GM06990 (cell line): ENCODE results near the gene FER.
A peak's percentile ranks its signal among the peaks of the same experiment; 100 is the strongest.
"Not testable (repeated sequence)": the region's sequence is repeated elsewhere in the genome, so short reads cannot be mapped to it uniquely, and the experiment has no call there.

ENCODE experiments used
- DNase-seq: peaks from one replicate; pipeline ENCODE4 v3.0.0-alpha.2; 2011; ENCODE audit not compliant: insufficient read length; ENCODE audit errors: extremely low read depth
- H3K27me3 ChIP-seq: replicated peaks from 2 replicates; pipeline ENCODE4 v1.6.0; 2011; ENCODE audit warnings: low read length; ENCODE audit not compliant: control insufficient read depth, insufficient read depth
- H3K36me3 ChIP-seq: 2 replicates; pipeline ENCODE4 v1.5.1; 2011; ENCODE audit warnings: low read length; ENCODE audit not compliant: control insufficient read depth, insufficient read depth
- H3K4me3 ChIP-seq: replicated peaks from 2 replicates; pipeline ENCODE4 v1.5.1; 2011; ENCODE audit warnings: low read depth, mild to moderate bottlenecking, control low read depth, low read length
- TF ChIP-seq, protein P1 (sequence below): IDR thresholded peaks from 2 replicates; pipeline ENCODE4 v1.5.1; 2011; ENCODE audit warnings: low read length, control low read depth, mild to moderate bottlenecking, inconsistent platforms; ENCODE audit not compliant: insufficient read depth, poor library complexity, severe bottlenecking

Gene FER

DNA sequence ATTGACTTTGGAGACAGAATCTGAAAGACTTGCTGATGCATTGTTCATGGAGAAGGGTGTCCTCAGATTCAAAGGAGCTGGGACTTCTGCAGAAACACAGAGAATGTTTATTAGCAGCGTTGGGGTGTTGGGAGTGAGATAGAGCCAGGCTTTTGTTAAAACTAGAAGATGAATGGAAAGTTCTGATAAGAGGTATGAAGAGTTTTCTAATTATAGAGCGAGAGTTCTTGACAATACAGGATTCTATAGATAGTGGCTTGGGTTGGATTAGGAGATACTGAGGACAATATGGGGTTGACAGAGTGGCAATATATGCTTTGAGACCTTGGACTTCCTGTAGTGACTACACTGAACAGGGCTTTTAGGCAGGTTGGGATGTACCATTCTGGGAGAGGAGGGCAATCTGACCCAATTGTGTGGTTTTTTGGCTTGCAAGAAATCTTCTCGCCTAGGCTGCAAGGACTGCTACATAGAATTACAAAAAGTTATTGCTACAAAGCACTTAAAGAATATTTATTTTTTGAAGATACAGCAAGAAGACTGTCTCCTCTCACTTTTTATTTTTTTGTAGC is 83.1 kb downstream of the FER start:
- H3K4me3 ChIP-seq = no peak overlapping the region
- no peaks in the 10 kb centered on the region for H3K36me3 ChIP-seq
- TF ChIP-seq, protein P1, sequence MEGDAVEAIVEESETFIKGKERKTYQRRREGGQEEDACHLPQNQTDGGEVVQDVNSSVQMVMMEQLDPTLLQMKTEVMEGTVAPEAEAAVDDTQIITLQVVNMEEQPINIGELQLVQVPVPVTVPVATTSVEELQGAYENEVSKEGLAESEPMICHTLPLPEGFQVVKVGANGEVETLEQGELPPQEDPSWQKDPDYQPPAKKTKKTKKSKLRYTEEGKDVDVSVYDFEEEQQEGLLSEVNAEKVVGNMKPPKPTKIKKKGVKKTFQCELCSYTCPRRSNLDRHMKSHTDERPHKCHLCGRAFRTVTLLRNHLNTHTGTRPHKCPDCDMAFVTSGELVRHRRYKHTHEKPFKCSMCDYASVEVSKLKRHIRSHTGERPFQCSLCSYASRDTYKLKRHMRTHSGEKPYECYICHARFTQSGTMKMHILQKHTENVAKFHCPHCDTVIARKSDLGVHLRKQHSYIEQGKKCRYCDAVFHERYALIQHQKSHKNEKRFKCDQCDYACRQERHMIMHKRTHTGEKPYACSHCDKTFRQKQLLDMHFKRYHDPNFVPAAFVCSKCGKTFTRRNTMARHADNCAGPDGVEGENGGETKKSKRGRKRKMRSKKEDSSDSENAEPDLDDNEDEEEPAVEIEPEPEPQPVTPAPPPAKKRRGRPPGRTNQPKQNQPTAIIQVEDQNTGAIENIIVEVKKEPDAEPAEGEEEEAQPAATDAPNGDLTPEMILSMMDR = no peak
- H3K27me3 ChIP-seq = no peaks in the 10 kb centered on the region
- no peak for DNase-seq

DNA sequence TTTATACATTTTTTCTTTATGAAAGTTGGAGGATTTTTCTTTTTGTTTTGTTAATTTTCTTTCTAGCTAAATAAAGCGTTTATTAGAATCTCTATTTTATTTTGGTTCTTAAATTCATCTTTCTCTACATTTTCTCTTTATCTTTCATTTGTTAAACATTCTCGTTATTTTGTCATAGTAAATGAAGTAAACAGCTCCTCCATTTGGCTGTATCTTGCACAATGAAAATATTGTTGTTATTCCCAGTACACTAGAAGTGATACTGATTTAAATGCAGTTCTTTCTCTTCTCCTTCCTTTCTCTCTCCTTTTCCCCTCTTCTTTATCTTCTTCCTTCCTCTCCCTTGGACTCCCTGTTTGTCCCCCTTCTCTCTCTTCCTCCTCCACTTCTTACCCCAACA is 88.8 kb downstream of the FER start:
- H3K27me3 ChIP-seq = no peaks in the 10 kb centered on the region
- no peaks in the 10 kb centered on the region for H3K36me3 ChIP-seq
- TF ChIP-seq, protein P1 = no peak
- no peak for DNase-seq
- H3K4me3 ChIP-seq = no peak overlapping the region

DNA sequence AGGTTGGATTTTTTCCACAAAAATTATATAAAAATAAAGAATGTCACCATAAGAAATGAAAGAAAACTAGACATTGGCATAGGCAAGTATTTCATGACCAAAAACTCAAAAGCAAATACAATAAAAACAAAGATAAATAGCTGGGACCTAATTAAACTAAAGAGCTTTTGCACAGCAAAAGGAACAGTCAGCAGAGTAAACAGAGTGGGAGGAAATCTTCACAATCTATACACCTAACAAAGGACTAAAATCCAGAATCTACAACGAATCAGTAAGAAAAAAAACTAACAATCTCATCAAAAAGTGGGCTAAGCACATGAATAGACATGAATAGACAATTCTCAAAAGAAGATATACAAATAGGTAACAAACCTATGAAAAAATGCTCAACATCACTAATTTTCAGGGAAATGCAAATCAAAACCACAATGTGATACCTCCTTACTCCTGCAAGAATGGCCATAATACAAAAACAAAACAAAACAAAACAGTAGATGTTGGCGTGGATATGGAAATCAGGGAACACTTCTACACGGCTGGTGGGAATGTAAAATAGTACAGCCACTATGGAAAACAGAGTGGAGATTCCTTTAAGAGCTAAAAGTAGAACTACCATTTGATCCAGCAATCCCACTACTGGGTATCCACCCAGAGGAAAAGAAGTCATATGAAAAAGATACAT is 94.7 kb downstream of the FER start:
- not testable (repeated sequence) for DNase-seq, H3K4me3 ChIP-seq, H3K27me3 ChIP-seq

DNA sequence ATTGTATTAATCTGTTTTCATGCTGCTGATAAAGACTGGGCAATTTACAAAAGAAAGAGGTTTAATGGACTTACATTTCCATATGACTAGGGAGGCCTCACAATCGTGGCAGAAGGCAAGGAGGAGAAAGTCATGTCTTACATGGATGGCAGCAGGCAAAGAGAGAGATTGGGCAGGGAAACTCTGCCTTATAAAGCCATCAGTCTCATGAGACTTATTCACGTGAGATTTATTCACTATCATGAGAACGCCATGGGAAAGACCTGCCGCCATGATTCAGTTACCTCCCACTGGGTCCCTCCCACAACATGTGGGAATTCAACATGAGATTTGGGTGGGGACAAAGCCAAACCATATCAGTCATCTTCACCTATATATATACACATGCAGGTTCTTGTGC is 103.4 kb downstream of the FER start:
- H3K27me3 ChIP-seq, H3K36me3 ChIP-seq, DNase-seq, H3K4me3 ChIP-seq: not testable (repeated sequence)

More for the DNA sequence above, 94.7 kb downstream of the FER start:
- H3K36me3 ChIP-seq = not testable (repeated sequence)

DNA sequence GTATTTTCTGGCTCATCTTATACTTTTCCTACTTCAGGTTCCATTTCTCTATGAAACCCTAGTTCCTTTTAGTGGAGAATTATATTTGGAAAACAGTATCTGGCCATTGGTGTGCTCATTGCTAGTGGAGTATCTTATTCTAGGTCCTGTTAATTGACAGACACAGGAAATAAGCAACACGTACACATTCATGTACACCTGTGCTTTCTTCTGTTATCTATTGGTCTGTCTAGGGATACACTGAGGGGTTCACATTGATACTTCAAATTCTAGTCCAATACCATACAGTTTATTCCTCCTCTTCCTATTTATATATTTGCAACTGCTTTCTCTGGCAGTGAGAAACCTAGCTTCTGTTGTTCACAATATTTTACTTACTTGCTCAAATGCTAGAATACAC is 110.2 kb downstream of the FER start:
- Histone ChIP-seq H3K36me3 (no peaks in the 10 kb centered on the region), H3K4me3 (no peak overlapping the region), H3K27me3 (no peaks in the 10 kb centered on the region)
- TF ChIP-seq, protein P1 = no peak
- DNase-seq = no peak

DNA sequence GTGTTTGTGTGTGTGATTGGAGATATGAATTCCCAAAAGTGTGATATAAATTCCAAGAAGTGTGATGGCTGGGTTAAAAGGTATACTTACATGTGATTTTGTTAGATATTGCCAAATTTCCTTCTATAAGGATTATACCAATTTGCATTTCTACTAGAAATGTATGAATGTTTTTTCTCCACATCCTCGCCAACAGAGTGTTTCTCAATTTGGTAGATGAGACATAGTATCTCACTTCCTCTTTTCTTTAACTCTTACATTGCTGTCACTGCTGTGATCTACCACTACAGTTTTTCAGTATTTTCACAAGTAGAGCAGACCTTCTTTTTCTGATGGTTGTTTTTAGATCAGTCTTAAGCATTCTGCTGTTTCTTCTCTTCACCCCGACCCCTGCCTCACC is 111.3 kb downstream of the FER start:
- TF ChIP-seq, protein P1 = no peak
- Histone ChIP-seq H3K27me3 (no peaks in the 10 kb centered on the region), H3K4me3 (no peak overlapping the region), H3K36me3 (no peaks in the 10 kb centered on the region)
- DNase-seq = peak; percentile 60
